CD14-positive monocyte (primary cell): ENCODE results near the gene MAK. TPM values are rescaled to one million over a fixed set of nuclear protein-coding genes. Genes with fewer than 3 reads are reported as not detected.
"Not testable (repeated sequence)": the region's sequence is repeated elsewhere in the genome, so short reads cannot be mapped to it uniquely, and the experiment has no call there.

ENCODE experiments used
- DNase-seq, 3 donors: peaks; one replicate each; pipeline ENCODE4 v3.0.0-alpha.2; 2011 to 2022
- H2AFZ ChIP-seq: 2 replicates; pipeline ENCODE4 v1.6.0; 2012; ENCODE audit warnings: mild to moderate bottlenecking, low read depth, low read length, inconsistent platforms; ENCODE audit not compliant: insufficient read depth, poor library complexity, severe bottlenecking
- H3K27ac ChIP-seq, 2 donors: 1 replicate in 1 of 2; 2 replicates in 1 of 2; pipeline ENCODE4 v1.5.1; 2012 to 2013; ENCODE audit warnings: low read length in 2 of 2, control low read depth in 1 of 2, inconsistent platforms in 1 of 2, low read depth in 1 of 2, mild to moderate bottlenecking in 1 of 2
- H3K27me3 ChIP-seq, 2 donors: one replicate each; pipeline versions ENCODE4 v1.6.0 to v1.6.1; 2011 to 2013; ENCODE audit warnings: low read length in 2 of 2; ENCODE audit not compliant: control insufficient read depth in 2 of 2, insufficient read depth in 2 of 2
- H3K36me3 ChIP-seq, 2 donors: replicated peaks in 1 of 2; 1 replicate in 1 of 2; 2 replicates in 1 of 2; pipeline versions ENCODE4 v1.5.1 to v1.6.1; 2012 to 2013; ENCODE audit warnings: low read length in 2 of 2, control low read depth in 1 of 2, inconsistent platforms in 1 of 2, mild to moderate bottlenecking in 1 of 2; ENCODE audit not compliant: insufficient read depth in 2 of 2, control insufficient read depth in 1 of 2
- H3K4me1 ChIP-seq, 2 donors: 1 replicate in 1 of 2; 2 replicates in 1 of 2; pipeline versions ENCODE4 v1.5.1 to v1.6.1; 2012 to 2013; ENCODE audit warnings: low read length in 2 of 2, control low read depth in 1 of 2, inconsistent platforms in 1 of 2, mild to moderate bottlenecking in 1 of 2, moderate library complexity in 1 of 2; ENCODE audit not compliant: insufficient read depth in 2 of 2, control insufficient read depth in 1 of 2
- H3K4me2 ChIP-seq: replicated peaks from 2 replicates; pipeline ENCODE3; 2012; ENCODE audit warnings: low read length, moderate library complexity, mild to moderate bottlenecking; ENCODE audit not compliant: poor library complexity, severe bottlenecking; ENCODE audit errors: extremely low read depth
- H3K4me3 ChIP-seq, 3 experiments: fragments of 200-600 bp in 1 of 3; sonication (generic) in 1 of 3; replicated peaks in 1 of 3; 1 replicate in 2 of 3; 2 replicates in 1 of 3; pipeline ENCODE4 v1.5.1; 2011 to 2013; ENCODE audit warnings: low read length in 3 of 3, mild to moderate bottlenecking in 3 of 3, control low read depth in 2 of 3, low read depth in 2 of 3, inconsistent platforms in 1 of 3, moderate library complexity in 1 of 3
- H3K79me2 ChIP-seq: 2 replicates; pipeline ENCODE4 v1.6.0; 2012; ENCODE audit warnings: mild to moderate bottlenecking, control low read depth, inconsistent platforms, low read length, moderate library complexity; ENCODE audit not compliant: insufficient read depth
- H3K9ac ChIP-seq: 2 replicates; pipeline ENCODE4 v1.6.0; 2017; ENCODE audit warnings: low read length, mild to moderate bottlenecking; ENCODE audit not compliant: insufficient read depth, poor library complexity, severe bottlenecking
- H3K9me3 ChIP-seq, 2 donors: replicated peaks in 1 of 2; 1 replicate in 1 of 2; 2 replicates in 1 of 2; pipeline versions ENCODE4 v1.5.1 to v1.6.1; 2012 to 2013; ENCODE audit warnings: low read length in 2 of 2, control low read depth in 1 of 2; ENCODE audit not compliant: control insufficient read depth in 1 of 2, insufficient read depth in 1 of 2
- H4K20me1 ChIP-seq: 2 replicates; pipeline ENCODE4 v1.6.0; 2012; ENCODE audit warnings: mild to moderate bottlenecking, low read length, control low read depth, moderate library complexity; ENCODE audit not compliant: insufficient read depth
- H3K27ac Mint-ChIP-seq, 7 donors: one replicate each; pipeline ENCODE4 v1.8.0; 2020; ENCODE audit warnings: mild to moderate bottlenecking in 7 of 7, mixed read lengths in 7 of 7, moderate library complexity in 6 of 7, inconsistent platforms in 2 of 7
- H3K27me3 Mint-ChIP-seq, 3 donors: one replicate each; pipeline ENCODE4 v1.8.0; 2021 to 2022; ENCODE audit warnings: low read depth in 3 of 3, mild to moderate bottlenecking in 3 of 3, mixed read lengths in 3 of 3, moderate library complexity in 3 of 3, inconsistent platforms in 1 of 3
- H3K36me3 Mint-ChIP-seq, 2 donors: one replicate each; pipeline ENCODE4 v1.8.0; 2020; ENCODE audit warnings: mixed read lengths in 2 of 2, inconsistent platforms in 1 of 2, mild to moderate bottlenecking in 1 of 2
- H3K4me1 Mint-ChIP-seq: one replicate; pipeline ENCODE4 v1.8.0; 2020; ENCODE audit warnings: mild to moderate bottlenecking, mixed read lengths
- H3K4me3 Mint-ChIP-seq, 2 donors: one replicate each; pipeline ENCODE4 v1.8.0; 2020; ENCODE audit warnings: mild to moderate bottlenecking in 2 of 2, mixed read lengths in 2 of 2, moderate library complexity in 1 of 2
- H3K9me3 Mint-ChIP-seq, 7 donors: one replicate each; pipeline ENCODE4 v1.8.0; 2020 to 2022; ENCODE audit warnings: mixed read lengths in 7 of 7, mild to moderate bottlenecking in 6 of 7, moderate library complexity in 6 of 7, inconsistent platforms in 2 of 7
- CTCF ChIP-seq: fragments of 200-600 bp; IDR thresholded peaks from one replicate; pipeline ENCODE4 v1.8.0; 2022; ENCODE audit warnings: antibody characterized with exemption, mild to moderate bottlenecking
- WGBS: methylation state at CpG from one replicate; pipeline ENCODE4 v1.1.5; 2013; ENCODE audit warnings: missing lambda C conversion rate; ENCODE audit not compliant: insufficient coverage; 5-methylcytosine and 5-hydroxymethylcytosine counted together
- intact Hi-C, 2 donors: fragments of 100-400 bp; cut with micrococcal nuclease; formaldehyde crosslinking; loops; one replicate each; pipeline versions ENCODE4 v1.15.0 to v1.15.1; 2023
- polyA plus RNA-seq, 3 donors: library from polyadenylated mRNA; depleted of rRNA in 1 of 3; unstranded in 2 of 3; stranded (reverse) in 1 of 3; fragments of 300-500 nt in 2 of 3; fragments of >200 nt in 1 of 3; fragmentation: Illumina TruSeq in 2 of 3; gene quantifications; 1 replicate in 2 of 3; 2 replicates in 1 of 3; pipeline ENCODE4 v1.2.3, GENCODE V29; 2012 to 2021

The MAK gene
- polyA plus RNA-seq, 3 donors, result 0.68 to 1.4 (median 0.76) TPM

GRCh38 chr6:10882657-10883171 is 44.4 kb upstream of the MAK start:
- H3K4me2 ChIP-seq, result no peak overlapping the region
- no peaks in the 10 kb centered on the region for H3K79me2 ChIP-seq
- H3K36me3 ChIP-seq, result no peaks in the 10 kb centered on the region
- H4K20me1 ChIP-seq, result no peaks in the 10 kb centered on the region
- H3K9me3 ChIP-seq, result peaks cover 0 to 14% of the 10 kb centered on the region in 2 donors
- no peak overlapping the region for H3K9ac ChIP-seq
- H3K27me3 Mint-ChIP-seq, result peaks cover 74 to 93% (median 82%) of the 10 kb centered on the region in 3 donors
- no peak overlapping the region for H3K4me3 ChIP-seq
- H3K36me3 Mint-ChIP-seq, result peaks cover 0 to 8% of the 10 kb centered on the region in 2 donors
- peak overlapping the region in 1 of 2 donors; percentile 84 for H3K4me3 Mint-ChIP-seq
- no peak for TF ChIP-seq CTCF
- peaks cover 35 to 45% of the 10 kb centered on the region in 2 donors for H3K4me1 ChIP-seq
- 6% methylated on average over 24 of the region's 28 CpGs for WGBS
- H2AFZ ChIP-seq, result peak overlapping the region; percentile 29
- no peak overlapping the region for H3K27ac ChIP-seq
- H3K27me3 ChIP-seq, result peaks cover 71 to 88% of the 10 kb centered on the region in 2 donors
- H3K27ac Mint-ChIP-seq, result peak overlapping the region in 1 of 7 donors; percentile 36
- H3K4me1 Mint-ChIP-seq, result peaks cover 41% of the 10 kb centered on the region
- H3K9me3 Mint-ChIP-seq, result peaks cover 0 to 50% (median 26%) of the 10 kb centered on the region in 7 donors
- DNase-seq, result no peak
- intact Hi-C loops, result no loop called here

- H3K9ac ChIP-seq, H3K79me2 ChIP-seq, H3K36me3 Mint-ChIP-seq, intact Hi-C loops, H3K27ac Mint-ChIP-seq, DNase-seq, H3K36me3 ChIP-seq, H3K27ac ChIP-seq, H4K20me1 ChIP-seq, H3K4me3 ChIP-seq: not testable (repeated sequence)
- peaks cover 66 to 83% of the 10 kb centered on the region in 2 donors for H3K27me3 ChIP-seq
- H3K4me1 Mint-ChIP-seq, result peaks cover 37% of the 10 kb centered on the region
- WGBS, result 23% methylated on average over 11 of the region's 14 CpGs
- peak overlapping the region in 1 of 2 donors; percentile 84 for H3K4me3 Mint-ChIP-seq
- peaks cover 31 to 40% of the 10 kb centered on the region in 2 donors for H3K4me1 ChIP-seq
- H3K4me2 ChIP-seq, result peak overlapping the region; percentile 16
- H3K9me3 ChIP-seq, result peaks cover 0 to 14% of the 10 kb centered on the region in 2 donors
- H3K9me3 Mint-ChIP-seq, result peaks cover 0 to 48% (median 26%) of the 10 kb centered on the region in 7 donors
- H3K27me3 Mint-ChIP-seq, result peaks cover 73 to 88% (median 79%) of the 10 kb centered on the region in 3 donors
- peak overlapping the region; percentile 29 for H2AFZ ChIP-seq
Observed at GRCh38 chr6:10882253-10882630, 43.9 kb upstream of the MAK start.
